ENCODE results near the gene NECAB3. TPM values are rescaled to one million over a fixed set of nuclear protein-coding genes. Genes with fewer than 3 reads are reported as not detected.
"Not testable (repeated sequence)": the region's sequence is repeated elsewhere in the genome, so short reads cannot be mapped to it uniquely, and the experiment has no call there.

NECAB3 gene
- total RNA-seq, 1 experiment from 2014 or later, result 17.4 TPM

DNA sequence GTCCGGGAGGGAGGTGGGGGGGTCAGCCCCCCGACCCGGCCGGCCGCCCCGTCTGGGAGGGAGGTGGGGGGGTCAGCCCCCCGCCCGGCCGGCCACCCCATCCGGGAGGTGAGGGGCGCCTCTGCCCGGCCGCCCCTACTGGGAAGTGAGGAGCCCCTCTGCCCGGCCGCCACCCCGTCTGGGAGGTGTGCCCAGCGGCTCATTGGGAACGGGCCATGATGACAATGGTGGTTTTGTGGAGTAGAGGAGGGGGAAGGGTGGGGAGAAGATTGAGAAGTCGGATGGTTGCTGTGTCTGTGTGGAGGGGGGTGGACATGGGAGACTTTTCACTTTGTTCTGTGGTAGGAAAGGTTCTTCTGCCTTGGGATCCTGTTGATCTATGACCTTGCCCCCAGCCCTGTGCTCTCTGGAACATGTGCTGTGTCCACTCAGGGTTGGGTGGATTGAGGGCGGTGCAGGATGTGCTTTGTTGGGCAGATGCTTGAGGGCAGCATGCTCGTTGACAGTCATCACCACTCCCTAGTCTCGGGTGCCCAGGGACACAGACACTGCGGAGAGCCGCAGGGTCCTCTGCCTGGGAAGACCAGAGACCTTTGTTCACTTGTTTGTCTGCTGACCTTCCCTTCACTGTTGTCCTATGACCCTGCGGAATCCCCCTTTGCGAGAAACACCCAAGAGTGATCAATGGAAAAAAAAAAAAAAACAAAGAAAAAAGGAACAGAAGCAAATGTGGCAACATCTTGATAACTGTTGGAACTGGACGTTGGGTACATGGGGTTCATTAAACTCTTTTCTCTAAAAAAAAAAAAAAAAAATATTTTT, 27.6 kb upstream of the NECAB3 start:
- Histone ChIP-seq H3K36me3 (no peaks in the 10 kb centered on the region), H3K4me3 (no peak overlapping the region), H3K27me3 (no peaks in the 10 kb centered on the region), H3K9me3 (no peaks in the 10 kb centered on the region)
- no peak for DNase-seq

DNA sequence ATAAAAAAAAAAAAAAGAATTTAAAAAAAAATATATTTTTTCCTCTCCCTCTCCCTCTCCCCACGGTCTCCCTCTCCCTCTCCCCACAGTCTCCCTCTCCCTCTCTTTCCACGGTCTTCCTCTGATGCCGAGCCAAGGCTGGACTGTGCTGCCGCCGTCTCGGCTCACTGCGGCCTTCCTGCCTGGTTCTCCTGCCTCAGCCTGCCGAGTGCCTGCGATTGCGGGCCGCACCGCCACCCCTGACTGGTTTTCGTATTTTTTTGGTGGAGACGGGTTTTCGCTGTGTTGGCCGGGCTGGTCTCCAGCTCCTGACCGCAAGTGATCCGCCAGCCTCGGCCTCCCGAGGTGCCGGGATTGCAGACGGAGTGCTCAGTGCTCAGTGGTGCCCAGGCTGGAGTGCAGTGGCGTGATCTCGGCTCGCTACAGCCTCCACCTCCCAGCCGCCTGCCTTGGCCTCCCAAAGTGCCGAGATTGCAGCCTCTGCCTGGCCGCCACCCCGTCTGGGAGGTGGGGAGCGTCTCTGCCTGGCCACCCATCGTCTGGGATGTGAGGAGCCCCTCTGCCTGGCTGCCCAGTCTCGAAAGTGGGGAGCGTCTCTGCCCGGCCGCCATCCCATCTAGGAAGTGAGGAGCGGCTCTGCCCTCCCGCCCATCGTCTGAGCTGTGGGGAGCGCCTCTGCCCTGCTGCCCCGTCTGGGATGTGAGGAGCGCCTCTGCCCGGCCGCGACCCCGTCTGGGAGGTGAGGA, 26.6 kb upstream of the NECAB3 start:
- H3K4me3 ChIP-seq, result not testable (repeated sequence)

DNA sequence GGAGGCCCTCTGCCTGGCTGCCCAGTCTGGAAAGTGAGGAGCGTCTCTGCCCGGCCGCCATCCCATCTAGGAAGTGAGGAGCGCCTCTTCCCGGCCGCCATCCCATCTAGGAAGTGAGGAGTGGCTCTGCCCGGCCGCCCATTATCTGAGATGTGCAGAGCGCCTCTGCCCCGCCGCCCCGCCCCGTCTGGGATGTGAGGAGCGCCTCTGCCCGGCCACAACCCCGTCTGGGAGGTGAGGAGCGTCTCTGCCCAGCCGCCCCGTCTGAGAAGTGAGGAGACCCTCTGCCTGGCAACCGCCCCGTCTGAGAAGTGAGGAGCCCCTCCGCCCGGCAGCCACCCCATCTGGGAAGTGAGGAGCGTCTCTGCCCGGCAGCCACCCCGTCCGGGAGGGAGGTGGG, 24.7 kb upstream of the NECAB3 start:
- DNase-seq, H3K9me3 ChIP-seq, H3K4me3 ChIP-seq, H3K27me3 ChIP-seq, H3K36me3 ChIP-seq: not testable (repeated sequence)

More for the DNA sequence above, 26.6 kb upstream of the NECAB3 start:
- not testable (repeated sequence) for DNase-seq, H3K36me3 ChIP-seq, H3K27me3 ChIP-seq, H3K9me3 ChIP-seq

DNA sequence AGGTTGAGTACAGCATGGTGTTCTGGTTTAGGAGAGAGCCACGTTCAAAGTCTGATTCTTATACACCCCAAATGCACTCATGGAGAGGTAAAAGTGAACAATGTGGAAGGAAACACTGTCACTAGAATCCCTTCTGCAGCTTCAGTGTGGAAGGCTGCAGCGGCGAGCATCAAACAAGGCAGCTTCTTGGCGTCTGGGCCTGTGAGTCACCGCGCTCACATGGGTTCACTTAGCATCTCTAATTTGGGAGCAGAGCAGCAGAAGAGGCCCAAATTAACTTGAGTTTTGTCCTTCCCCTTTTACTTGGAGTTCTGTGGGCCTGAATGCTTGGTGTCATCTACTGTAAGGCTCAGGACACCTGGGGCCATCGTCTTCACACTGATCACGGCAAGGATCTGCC, 22.9 kb upstream of the NECAB3 start:
- no peaks in the 10 kb centered on the region for H3K27me3 ChIP-seq
- no peak overlapping the region for H3K4me3 ChIP-seq
- H3K9me3 ChIP-seq, result no peaks in the 10 kb centered on the region
- no peaks in the 10 kb centered on the region for H3K36me3 ChIP-seq
- peak; percentile 74 for DNase-seq

DNA sequence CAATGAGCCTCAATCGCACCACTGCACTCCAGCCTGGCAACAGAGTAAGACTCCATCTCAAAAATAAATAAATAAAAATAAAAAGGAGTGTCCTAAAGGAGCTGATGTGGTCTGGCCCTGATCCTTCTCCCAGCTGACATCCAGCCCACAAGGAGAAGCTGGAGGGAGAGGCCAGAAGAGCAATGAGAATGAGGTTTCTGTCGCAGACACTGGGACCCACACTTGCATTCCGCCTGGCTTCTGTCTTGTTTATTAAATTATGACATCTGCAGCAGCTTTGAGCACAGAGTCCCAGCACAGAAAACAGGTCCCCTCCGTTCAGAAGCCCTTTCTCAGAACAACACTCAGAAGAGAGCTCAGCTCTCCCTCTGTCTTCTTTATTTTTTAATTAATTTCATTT, 22.2 kb upstream of the NECAB3 start:
- no peak for DNase-seq
- Histone ChIP-seq H3K9me3 (no peaks in the 10 kb centered on the region), H3K36me3 (no peaks in the 10 kb centered on the region), H3K4me3 (no peak overlapping the region), H3K27me3 (no peaks in the 10 kb centered on the region)

DNA sequence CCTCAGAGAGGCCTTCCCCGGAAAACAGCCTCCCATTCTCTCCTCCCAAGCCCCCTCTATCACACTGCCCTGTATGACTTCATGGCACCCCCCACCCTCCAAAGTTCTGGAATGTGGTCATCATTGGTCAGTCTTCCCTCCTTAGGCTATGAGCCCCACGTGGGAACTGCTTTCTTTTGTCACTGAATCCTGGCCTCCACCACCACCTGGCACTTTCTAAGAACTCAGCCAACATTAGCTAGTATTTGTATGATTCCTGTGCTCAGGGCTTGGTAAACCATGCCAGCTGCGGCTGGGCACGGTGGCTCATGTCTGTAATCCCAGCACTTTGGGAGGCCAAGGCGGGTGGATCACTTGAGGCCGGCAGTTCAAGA, 20.4 kb upstream of the NECAB3 start:
- DNase-seq, result peak; percentile 56

DNA sequence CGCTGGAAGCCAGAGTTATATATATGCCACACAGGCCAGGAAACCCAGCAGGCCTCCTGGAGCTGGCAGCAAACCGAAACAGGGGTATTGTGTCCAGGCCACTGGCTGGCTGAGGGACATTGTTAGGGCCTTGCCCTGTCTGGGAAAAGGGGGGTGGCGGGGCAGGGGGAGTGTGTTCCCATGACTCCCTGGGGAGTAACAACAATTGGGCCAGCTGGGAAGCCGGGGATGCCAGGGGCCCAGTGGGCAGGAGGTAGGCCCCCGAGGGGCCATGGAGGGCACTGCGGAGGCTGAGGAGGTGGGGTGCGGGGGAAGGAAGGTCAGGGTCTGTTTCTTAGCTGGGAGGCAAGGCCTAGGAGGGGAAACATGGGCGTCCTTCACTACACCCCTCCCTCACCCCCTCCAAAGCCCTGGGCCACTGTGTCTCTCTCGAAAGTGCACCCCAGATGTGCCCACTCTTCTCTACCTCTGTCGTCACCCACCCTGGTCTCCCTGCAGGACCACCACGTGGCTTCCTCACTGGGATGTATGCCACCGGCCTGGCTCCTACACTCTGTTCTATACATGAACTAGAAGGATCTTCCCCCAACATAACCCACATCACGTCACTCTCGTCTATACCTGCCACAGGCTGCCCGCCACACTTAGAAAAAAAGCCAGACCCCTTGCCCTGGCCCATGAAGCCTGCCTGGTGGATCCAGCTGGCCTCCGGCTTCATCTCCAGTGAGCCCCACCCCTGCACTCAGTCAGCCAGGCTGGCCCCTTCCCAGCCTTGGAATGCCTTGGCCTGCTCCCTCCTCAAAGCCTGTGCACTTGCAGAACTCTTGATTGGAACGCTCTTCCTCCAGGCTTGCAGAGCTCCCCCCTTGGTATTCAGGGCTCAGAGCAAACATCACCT, 19.8 kb upstream of the NECAB3 start:
- Histone ChIP-seq H3K36me3 (no peaks in the 10 kb centered on the region), H3K9me3 (no peaks in the 10 kb centered on the region), H3K4me3 (no peak overlapping the region), H3K27me3 (no peaks in the 10 kb centered on the region)
- peak; percentile 83 for DNase-seq

More for the DNA sequence above, 20.4 kb upstream of the NECAB3 start:
- Histone ChIP-seq H3K9me3 (no peaks in the 10 kb centered on the region), H3K4me3 (no peak overlapping the region), H3K36me3 (no peaks in the 10 kb centered on the region), H3K27me3 (no peaks in the 10 kb centered on the region)

DNA sequence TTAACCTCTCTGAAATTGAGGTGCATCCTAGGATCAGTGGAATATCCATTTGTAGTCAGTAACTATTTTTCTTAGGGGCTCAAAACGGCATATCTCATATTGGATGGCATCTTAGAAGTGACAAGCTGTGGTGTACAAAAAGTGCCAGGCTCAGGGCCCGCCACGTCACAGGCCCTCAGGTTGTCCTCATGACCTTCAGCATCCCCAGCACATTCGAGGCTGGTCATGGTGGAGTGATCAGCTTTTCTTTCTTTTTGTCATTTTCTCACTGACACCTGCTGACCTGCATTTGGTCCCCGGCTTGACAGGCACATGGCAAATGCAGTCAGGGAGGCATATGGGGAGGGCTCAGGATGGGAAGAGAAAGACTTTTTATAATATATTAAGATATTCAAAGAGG, 19.1 kb upstream of the NECAB3 start:
- no peak for DNase-seq
- no peaks in the 10 kb centered on the region for H3K27me3 ChIP-seq
- no peak overlapping the region for H3K4me3 ChIP-seq
- no peaks in the 10 kb centered on the region for H3K36me3 ChIP-seq
- no peaks in the 10 kb centered on the region for H3K9me3 ChIP-seq

DNA sequence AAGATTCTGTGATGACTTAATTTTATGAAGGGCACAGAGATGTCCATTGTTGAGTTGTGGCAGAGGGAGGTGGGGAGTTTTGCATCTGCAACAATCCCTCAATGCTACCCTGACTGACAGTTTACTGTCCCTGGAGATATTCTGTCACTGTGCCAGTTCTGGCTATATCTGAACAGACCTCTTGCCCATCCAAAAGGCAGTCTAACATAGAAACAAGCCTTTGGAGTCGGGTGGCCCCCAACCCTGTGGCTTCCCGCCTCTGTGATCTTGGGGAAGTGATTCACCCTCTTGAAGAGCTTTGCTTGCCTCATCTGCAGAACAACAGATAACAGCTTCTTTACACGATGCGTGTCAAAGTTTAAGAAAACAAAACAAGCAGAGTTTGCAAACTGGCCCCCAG, 15.7 kb upstream of the NECAB3 start:
- H3K36me3 ChIP-seq, result no peaks in the 10 kb centered on the region
- H3K4me3 ChIP-seq, result no peak overlapping the region
- DNase-seq, result peak; percentile 42
- no peaks in the 10 kb centered on the region for H3K27me3 ChIP-seq
- H3K9me3 ChIP-seq, result no peaks in the 10 kb centered on the region

DNA sequence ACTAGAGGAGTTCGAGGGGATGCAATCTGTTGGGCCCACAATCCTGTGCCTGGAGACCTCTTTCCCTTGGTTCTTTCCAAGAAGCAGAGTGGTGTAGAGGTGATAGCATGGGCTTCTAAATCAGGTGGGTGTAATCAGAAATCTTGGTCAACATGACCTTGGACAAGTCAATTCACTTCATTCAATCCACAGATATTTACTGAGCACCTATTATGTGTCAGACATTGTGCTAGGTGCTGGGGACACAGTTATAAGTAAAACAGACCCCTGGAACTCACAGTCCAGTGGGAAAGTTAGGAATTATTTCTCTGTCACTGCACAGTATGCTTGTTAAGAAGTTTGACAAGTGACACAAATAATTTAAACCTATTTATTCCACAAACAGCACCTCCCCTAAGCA, 15.3 kb upstream of the NECAB3 start:
- Histone ChIP-seq H3K4me3 (no peak overlapping the region), H3K9me3 (no peaks in the 10 kb centered on the region), H3K27me3 (no peaks in the 10 kb centered on the region), H3K36me3 (no peaks in the 10 kb centered on the region)
- DNase-seq, result no peak

DNA sequence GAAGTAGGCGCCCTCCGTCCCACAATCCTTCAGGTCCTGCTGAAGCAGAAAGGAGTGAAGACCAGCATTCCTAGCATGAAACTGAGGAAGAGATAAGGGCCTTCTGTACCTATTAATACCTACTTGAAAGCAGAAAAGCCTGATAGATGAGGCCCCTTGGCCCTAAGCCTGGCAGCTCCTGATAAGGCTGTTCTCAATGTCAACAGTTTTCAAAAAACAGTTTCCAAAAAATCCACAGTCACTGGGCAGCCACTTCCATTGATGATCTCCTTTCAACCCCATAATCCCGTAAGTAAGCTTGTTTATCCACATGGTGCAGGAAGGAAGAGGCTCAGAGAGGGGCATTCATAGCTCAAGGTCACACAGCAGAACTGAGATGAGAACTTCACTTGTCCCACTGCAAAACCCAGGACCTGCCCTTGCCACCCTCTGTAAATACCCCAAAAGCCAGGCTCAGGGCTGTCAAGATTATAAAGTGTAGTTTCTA, 14.8 kb upstream of the NECAB3 start:
- Histone ChIP-seq H3K36me3 (peaks cover under 1% of the 10 kb centered on the region), H3K9me3 (no peaks in the 10 kb centered on the region), H3K27me3 (no peaks in the 10 kb centered on the region), H3K4me3 (no peak overlapping the region)
- DNase-seq, result no peak

DNA sequence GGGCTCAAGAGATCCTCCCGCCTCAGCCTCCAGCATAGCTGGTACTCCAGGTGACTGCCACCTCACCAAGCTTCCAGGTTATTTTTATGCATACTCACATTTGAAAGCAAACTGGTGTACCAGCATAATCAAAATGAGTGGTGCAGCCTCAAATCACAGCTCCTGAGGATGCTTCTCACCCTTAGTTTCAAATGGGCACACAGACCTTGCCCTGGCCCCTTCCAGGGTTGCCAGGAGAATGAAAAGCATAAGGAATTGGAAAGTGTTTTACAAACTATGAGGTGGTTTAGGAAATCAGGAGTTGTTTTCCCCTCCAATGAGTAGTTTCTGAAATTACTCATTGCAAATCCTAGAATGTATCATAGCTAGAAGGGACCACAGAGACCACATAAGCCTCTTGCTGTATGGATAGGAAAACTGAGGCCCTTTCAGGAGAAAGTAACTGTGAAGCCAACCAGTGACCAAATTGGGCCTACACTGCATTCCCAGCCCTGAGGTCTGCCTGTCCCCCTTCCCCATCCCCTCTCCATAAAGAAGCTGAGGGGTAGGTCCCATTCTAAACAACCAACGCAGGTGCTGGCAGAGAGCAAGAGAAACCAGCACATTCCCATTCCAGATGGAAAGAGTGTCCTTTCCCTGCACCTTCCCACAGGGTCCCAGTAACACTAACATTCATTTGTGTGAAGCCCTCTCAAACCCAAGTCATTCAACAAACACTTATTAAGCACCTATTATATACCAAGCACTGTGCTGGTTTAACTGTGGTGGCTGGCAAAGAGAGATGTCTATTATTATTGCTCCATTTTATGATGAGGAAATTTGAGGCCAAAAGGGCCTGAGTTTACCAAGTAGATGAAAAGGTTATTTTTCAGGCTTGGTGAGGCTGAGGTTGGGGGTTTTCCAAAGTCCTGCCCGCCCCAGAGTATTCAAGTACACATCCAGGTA, 14.0 kb upstream of the NECAB3 start:
- no peaks in the 10 kb centered on the region for H3K9me3 ChIP-seq
- no peak for DNase-seq
- H3K4me3 ChIP-seq, result no peak overlapping the region
- H3K36me3 ChIP-seq, result peaks cover 5% of the 10 kb centered on the region
- no peaks in the 10 kb centered on the region for H3K27me3 ChIP-seq

DNA sequence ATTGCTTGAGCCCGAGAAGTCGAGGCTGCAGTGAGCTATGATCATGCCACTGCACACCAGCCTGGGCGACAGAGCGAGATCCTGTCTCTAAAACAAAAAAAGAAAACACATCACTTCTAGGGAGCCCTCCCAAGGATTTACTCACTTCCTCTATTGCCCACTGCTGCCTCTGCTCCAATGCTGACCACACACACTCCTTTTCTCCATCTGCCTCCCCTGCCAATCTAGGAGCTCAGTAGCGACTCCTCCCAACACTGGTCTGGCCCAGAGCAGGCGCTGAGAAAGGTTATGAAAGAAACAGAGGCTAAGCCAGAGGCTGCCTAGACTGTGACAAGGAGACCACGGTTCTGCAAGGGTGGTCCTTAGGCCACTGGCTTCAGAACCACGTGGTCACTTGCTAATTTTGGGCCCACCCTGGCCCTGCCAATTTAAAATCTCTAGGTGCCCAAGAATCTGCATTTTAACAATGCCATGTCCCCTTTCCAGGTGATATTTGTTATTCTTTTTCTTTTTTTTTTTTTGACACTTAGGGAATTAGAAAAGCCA, 13.2 kb upstream of the NECAB3 start:
- no peak overlapping the region for H3K4me3 ChIP-seq
- no peaks in the 10 kb centered on the region for H3K27me3 ChIP-seq
- peak; percentile 52 for DNase-seq

DNA sequence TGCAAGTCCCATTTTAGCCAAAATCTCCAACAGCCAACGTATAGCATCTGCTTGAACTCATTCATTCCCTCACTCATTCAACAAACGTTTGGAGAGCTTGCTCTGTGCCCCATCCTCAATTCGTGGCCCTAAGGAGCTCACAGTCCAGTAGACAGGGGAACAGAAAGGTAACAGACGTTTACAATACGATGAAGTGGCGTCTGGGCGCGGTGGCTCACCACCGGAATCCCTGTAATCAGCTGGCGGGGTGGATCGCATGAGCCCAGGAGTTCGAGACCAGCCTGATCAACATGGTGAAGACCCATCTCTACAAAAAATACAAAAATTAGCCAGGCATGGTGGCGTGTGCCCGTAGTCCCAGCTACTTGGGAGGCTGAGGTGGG, 12.7 kb upstream of the NECAB3 start:
- Histone ChIP-seq H3K9me3 (no peaks in the 10 kb centered on the region), H3K36me3 (peaks cover 7% of the 10 kb centered on the region), H3K4me3 (peak overlapping the region; percentile 29), H3K27me3 (no peaks in the 10 kb centered on the region)
- no peak for DNase-seq

More for the DNA sequence above, 13.2 kb upstream of the NECAB3 start:
- Histone ChIP-seq H3K36me3 (peaks cover 7% of the 10 kb centered on the region), H3K9me3 (no peaks in the 10 kb centered on the region)

DNA sequence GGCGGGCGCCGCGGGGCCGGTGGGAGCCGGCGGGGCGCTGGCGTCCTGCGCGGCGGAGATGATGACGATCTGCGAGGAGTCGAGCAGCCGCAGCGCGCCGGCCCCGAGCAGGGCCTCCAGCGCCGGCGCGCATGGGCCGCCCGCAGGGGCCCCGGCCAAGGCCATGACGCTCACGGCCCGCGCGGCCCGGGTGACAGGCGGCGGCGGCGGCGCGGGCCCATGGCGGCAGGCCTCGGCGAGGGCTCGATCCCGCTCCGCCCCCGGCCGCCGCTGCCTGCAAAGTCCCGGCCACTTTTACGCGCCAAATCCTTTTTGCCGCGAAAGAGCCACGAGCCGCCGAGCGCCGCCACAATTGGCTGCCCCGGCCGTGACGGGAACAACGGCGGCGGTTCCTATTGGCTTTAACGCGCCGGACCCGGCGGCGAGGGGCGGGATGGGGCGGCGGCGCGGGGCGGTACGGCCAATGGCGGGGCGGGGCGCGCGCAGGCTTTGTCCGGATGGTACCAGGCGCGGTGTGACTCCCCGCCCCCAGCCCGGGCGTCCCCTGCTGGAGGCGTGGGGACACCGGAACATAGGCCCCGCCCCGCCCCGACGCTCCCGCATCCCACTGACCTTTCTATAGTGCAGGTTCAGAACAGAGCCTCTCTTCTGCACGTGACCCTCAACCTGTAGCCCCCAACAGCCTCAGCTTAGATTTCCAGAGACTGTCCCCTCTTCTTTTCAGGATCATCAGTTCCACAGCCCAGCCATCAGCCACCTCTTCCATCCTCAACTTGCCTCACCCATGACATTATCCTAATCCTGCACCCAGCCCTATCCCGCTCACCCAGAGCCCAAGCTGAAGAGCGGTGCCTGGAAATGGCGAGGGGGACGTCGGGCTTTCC, 12.1 kb upstream of the NECAB3 start, which contains the start of gene E2F1:
TSS of gene E2F1 (minus strand) at position 286 of the 884 bp plus-strand sequence. CDS start at position 165, 121 bp downstream.
- Histone ChIP-seq H3K9me3 (no peaks in the 10 kb centered on the region), H3K4me3 (peak within 1 kb of the TSS; percentile 56), H3K27me3 (no peaks in the 10 kb centered on the region), H3K36me3 (peaks cover 7% of the 10 kb centered on the region)
- DNase-seq, result peak; percentile 96

Data from MG63 (cell line).